Measurements from ENCODE around the gene PLPPR3. TPM values are rescaled to one million over a fixed set of nuclear protein-coding genes. Genes with fewer than 3 reads are reported as not detected.
A peak's percentile ranks its signal among the peaks of the same experiment; 100 is the strongest.

Gene PLPPR3
- total RNA-seq, 4 donors from 2014 or later = not detected

DNA sequence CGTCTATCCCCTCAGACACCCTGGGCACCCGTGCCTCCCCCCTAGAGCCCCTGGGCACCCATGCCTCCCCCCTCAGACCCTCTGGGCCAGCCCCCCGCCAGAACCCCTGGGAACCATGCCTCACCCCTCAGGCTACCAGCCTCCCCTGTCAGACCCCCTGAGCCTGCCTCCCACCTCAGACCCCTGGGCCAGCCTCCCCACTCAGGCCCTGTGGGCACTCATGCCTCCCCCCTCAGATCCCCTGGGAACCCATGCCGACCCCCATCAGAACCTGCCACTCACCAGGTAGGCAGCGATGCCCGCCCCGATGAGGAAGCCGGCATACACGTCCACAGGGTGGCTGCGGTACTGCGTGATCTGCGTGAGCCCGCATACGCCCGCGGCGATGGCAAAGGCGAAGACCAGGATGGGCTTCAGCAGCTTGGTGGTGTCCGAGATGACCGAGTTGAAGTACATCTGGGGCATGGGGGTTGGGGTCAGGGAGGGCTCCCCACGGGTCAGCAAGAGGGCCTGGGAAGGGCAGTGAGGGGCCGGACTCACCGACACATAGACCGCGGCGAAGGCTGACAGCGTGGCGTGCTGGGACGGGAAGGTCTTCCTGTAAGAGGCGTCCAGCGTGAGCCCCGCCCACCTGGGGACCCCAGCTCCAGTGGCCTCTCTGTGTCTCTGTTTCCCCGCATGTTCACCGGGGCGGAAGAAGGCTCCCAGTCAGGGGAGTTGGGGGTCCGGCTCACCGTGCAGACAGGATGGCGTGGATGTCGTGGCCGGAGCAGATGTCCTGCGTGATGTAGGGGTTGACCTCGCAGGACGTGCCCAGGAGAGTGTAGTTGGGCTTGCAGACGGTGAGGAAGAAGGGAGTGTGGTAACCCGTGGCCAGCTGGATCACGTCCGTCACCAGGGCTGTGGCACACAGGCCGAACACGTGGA lies 7.3 kb downstream of the PLPPR3 start:
- no peak overlapping the region for H3K27ac ChIP-seq
- H3K9me3 ChIP-seq = no peaks in the 10 kb centered on the region
- H3K36me3 ChIP-seq = peaks cover 0 to 41% (median 0%) of the 10 kb centered on the region in 3 donors
- no peak overlapping the region for H3K4me3 ChIP-seq
- H3K27me3 ChIP-seq = no peaks in the 10 kb centered on the region
- H3K4me1 ChIP-seq = no peaks in the 10 kb centered on the region
- no peak for DNase-seq
- TF ChIP-seq, protein P1, sequence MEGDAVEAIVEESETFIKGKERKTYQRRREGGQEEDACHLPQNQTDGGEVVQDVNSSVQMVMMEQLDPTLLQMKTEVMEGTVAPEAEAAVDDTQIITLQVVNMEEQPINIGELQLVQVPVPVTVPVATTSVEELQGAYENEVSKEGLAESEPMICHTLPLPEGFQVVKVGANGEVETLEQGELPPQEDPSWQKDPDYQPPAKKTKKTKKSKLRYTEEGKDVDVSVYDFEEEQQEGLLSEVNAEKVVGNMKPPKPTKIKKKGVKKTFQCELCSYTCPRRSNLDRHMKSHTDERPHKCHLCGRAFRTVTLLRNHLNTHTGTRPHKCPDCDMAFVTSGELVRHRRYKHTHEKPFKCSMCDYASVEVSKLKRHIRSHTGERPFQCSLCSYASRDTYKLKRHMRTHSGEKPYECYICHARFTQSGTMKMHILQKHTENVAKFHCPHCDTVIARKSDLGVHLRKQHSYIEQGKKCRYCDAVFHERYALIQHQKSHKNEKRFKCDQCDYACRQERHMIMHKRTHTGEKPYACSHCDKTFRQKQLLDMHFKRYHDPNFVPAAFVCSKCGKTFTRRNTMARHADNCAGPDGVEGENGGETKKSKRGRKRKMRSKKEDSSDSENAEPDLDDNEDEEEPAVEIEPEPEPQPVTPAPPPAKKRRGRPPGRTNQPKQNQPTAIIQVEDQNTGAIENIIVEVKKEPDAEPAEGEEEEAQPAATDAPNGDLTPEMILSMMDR (IDR thresholded peaks at IDR 0.05) = no peak
- no peak for TF ChIP-seq POLR2A (IDR thresholded peaks at IDR 0.05)

- no peaks in the 10 kb centered on the region for H3K27me3 ChIP-seq
- no peaks in the 10 kb centered on the region for H3K4me1 ChIP-seq
- H3K9me3 ChIP-seq = no peaks in the 10 kb centered on the region
- no peak overlapping the region for H3K27ac ChIP-seq
- peaks cover 0 to 50% (median 0%) of the 10 kb centered on the region in 3 donors for H3K36me3 ChIP-seq
- TF ChIP-seq, protein P1 (IDR thresholded peaks at IDR 0.05) = no peak
- TF ChIP-seq POLR2A (IDR thresholded peaks at IDR 0.05) = no peak
- H3K4me3 ChIP-seq = no peak overlapping the region
- DNase-seq = peak in 1 of 3 donors; percentile 44
These were observed 8.3 kb downstream of the PLPPR3 start for GRCh38 chr19:813219-814151.

- H3K36me3 ChIP-seq = peaks cover 0 to 57% (median 0%) of the 10 kb centered on the region in 3 donors
- TF ChIP-seq POLR2A (IDR thresholded peaks at IDR 0.05) = no peak
- TF ChIP-seq, protein P1 (IDR thresholded peaks at IDR 0.05) = no peak
These were observed 9.0 kb downstream of the PLPPR3 start for GRCh38 chr19:812747-813218.

DNA sequence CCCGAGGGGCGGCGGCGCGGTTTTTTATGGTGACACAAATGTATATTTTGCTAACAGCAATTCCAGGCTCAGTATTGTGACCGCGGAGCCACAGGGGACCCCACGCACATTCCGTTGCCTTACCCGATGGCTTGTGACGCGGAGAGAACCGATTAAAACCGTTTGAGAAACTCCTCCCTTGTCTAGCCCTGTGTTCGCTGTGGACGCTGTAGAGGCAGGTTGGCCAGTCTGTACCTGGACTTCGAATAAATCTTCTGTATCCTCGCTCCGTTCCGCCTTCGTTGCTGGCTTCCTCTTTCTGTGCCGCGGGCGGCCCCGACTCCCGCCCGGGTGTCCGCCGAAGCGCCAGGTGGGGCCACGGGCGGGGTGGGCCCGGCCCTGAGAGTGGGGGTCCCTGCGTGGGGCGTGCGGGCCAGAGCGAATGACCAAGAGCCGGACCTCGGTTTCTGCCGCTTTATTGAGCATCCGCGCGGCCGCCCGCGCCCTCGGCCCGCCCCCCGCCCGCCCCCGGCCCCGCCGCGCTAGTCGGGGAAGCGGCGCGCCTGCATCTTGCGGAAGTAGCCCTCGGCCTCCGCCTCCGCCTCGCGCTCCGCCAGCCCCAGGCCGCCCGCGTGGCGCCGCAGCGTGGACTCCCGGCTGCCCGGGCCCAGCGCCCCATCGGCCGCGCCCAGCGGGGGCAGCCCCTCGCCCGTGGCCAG lies 9.6 kb downstream of the PLPPR3 start:
- H3K9me3 ChIP-seq = no peaks in the 10 kb centered on the region
- TF ChIP-seq, protein P1 (IDR thresholded peaks at IDR 0.05) = no peak
- TF ChIP-seq POLR2A (IDR thresholded peaks at IDR 0.05) = no peak
- no peak overlapping the region for H3K27ac ChIP-seq
- H3K4me1 ChIP-seq = no peaks in the 10 kb centered on the region
- DNase-seq = no peak
- H3K36me3 ChIP-seq = peaks cover 0 to 63% (median 0%) of the 10 kb centered on the region in 3 donors
- H3K4me3 ChIP-seq = no peak overlapping the region
- H3K27me3 ChIP-seq = no peaks in the 10 kb centered on the region

More at GRCh38 chr19:812747-813218, 9.0 kb downstream of the PLPPR3 start:
- DNase-seq = no peak
- no peak overlapping the region for H3K27ac ChIP-seq
- no peaks in the 10 kb centered on the region for H3K9me3 ChIP-seq
- H3K4me1 ChIP-seq = no peaks in the 10 kb centered on the region
- no peak overlapping the region for H3K4me3 ChIP-seq
- H3K27me3 ChIP-seq = no peaks in the 10 kb centered on the region

- Histone ChIP-seq H3K4me1 (no peaks in the 10 kb centered on the region), H3K36me3 (peaks cover 0 to 69% (median 3%) of the 10 kb centered on the region in 3 donors), H3K4me3 (no peak overlapping the region), H3K27me3 (no peaks in the 10 kb centered on the region), H3K9me3 (no peaks in the 10 kb centered on the region), H3K27ac (no peak overlapping the region)
- no peak for TF ChIP-seq POLR2A (IDR thresholded peaks at IDR 0.05)
- TF ChIP-seq, protein P1 (IDR thresholded peaks at IDR 0.05) = no peak
- no peak for DNase-seq
These were observed 10.2 kb downstream of the PLPPR3 start for GRCh38 chr19:811506-812048.

All from Peyer's patch (tissue), 4 donors.